Neural crest cell (in vitro differentiated cells): ENCODE data around the gene KLHL33. TPM values are rescaled to one million over a fixed set of nuclear protein-coding genes. Genes with fewer than 3 reads are reported as not detected.
A peak's percentile ranks its signal among the peaks of the same experiment; 100 is the strongest.

Experiments
- DNase-seq: peaks from one replicate; pipeline ENCODE4 v3.0.0; 2021; ENCODE audit warnings: low read depth, mixed read lengths, low spot score
- H3K27ac Mint-ChIP-seq: one replicate; pipeline ENCODE4 v1.8.0; 2021; ENCODE audit warnings: mild to moderate bottlenecking, mixed read lengths; ENCODE audit not compliant: unreplicated experiment
- H3K27me3 Mint-ChIP-seq: 2 replicates; pipeline ENCODE4 v1.8.0; 2021; ENCODE audit warnings: low read depth, mild to moderate bottlenecking, mixed read lengths
- H3K36me3 Mint-ChIP-seq: 2 replicates; pipeline ENCODE4 v1.8.0; 2021; ENCODE audit warnings: low read depth, mild to moderate bottlenecking, mixed read lengths
- H3K4me1 Mint-ChIP-seq: 2 replicates; pipeline ENCODE4 v1.8.0; 2021; ENCODE audit warnings: mixed read lengths
- H3K4me3 Mint-ChIP-seq: one replicate; pipeline ENCODE4 v1.8.0; 2021; ENCODE audit warnings: mild to moderate bottlenecking, mixed read lengths
- H3K9me3 Mint-ChIP-seq: 2 replicates; pipeline ENCODE4 v1.8.0; 2021; ENCODE audit warnings: mixed read lengths
- total RNA-seq: library from RNA; stranded (reverse); gene quantifications from 2 replicates; pipeline ENCODE4 v1.2.1, GENCODE V29; 2021
- TF ChIP-seq, protein P1 (sequence below): fragments of 200-600 bp; sonication (generic); conservative IDR thresholded peaks from 2 replicates; pipeline ENCODE4 v1.5.0; 2021; ENCODE audit warnings: antibody characterized with exemption, mild to moderate bottlenecking

Gene KLHL33
- total RNA-seq, 1 donor from 2014 or later: 0.07 TPM

DNA sequence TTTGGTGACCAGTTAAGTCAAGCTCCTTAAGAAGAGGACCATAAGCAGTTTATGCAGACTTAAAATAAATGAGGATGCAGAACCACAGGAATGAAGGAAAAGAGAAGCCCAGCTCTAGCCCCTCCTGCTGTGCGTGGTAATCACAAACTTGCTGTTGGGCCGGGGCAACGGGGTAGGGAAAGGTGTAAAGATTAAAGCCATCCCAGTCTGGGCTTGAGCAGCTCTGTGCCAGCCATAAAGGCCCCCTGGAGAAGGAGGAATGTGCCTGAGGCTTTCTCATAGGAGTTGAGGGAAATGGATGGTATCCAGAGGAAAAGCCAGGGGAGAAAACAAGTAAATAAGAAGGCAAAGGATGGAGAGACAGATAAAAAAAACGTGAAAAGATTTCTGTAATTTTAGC lies 47.8 kb downstream of the KLHL33 start:
- Mint-ChIP-seq H3K36me3 (peaks cover 4% of the 10 kb centered on the region), H3K4me1 (no peaks in the 10 kb centered on the region), H3K4me3 (no peak overlapping the region), H3K27me3 (no peaks in the 10 kb centered on the region), H3K9me3 (no peaks in the 10 kb centered on the region), H3K27ac (no peak overlapping the region)
- TF ChIP-seq, protein P1, sequence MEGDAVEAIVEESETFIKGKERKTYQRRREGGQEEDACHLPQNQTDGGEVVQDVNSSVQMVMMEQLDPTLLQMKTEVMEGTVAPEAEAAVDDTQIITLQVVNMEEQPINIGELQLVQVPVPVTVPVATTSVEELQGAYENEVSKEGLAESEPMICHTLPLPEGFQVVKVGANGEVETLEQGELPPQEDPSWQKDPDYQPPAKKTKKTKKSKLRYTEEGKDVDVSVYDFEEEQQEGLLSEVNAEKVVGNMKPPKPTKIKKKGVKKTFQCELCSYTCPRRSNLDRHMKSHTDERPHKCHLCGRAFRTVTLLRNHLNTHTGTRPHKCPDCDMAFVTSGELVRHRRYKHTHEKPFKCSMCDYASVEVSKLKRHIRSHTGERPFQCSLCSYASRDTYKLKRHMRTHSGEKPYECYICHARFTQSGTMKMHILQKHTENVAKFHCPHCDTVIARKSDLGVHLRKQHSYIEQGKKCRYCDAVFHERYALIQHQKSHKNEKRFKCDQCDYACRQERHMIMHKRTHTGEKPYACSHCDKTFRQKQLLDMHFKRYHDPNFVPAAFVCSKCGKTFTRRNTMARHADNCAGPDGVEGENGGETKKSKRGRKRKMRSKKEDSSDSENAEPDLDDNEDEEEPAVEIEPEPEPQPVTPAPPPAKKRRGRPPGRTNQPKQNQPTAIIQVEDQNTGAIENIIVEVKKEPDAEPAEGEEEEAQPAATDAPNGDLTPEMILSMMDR: no peak
- no peak for DNase-seq

GRCh38 chr14:20387576-20387975 lies 48.4 kb downstream of the KLHL33 start:
- H3K9me3 Mint-ChIP-seq: no peaks in the 10 kb centered on the region
- no peak overlapping the region for H3K4me3 Mint-ChIP-seq
- TF ChIP-seq, protein P1: no peak
- H3K4me1 Mint-ChIP-seq: no peaks in the 10 kb centered on the region
- H3K36me3 Mint-ChIP-seq: peaks cover 4% of the 10 kb centered on the region
- no peak overlapping the region for H3K27ac Mint-ChIP-seq
- H3K27me3 Mint-ChIP-seq: no peaks in the 10 kb centered on the region
- no peak for DNase-seq

GRCh38 chr14:20386276-20386855 lies 49.6 kb downstream of the KLHL33 start:
- no peaks in the 10 kb centered on the region for H3K9me3 Mint-ChIP-seq
- H3K27me3 Mint-ChIP-seq: no peaks in the 10 kb centered on the region
- no peak for DNase-seq
- TF ChIP-seq, protein P1: no peak
- no peaks in the 10 kb centered on the region for H3K4me1 Mint-ChIP-seq
- H3K36me3 Mint-ChIP-seq: peaks cover 4% of the 10 kb centered on the region
- H3K4me3 Mint-ChIP-seq: no peak overlapping the region
- no peak overlapping the region for H3K27ac Mint-ChIP-seq

- H3K4me1 Mint-ChIP-seq: no peaks in the 10 kb centered on the region
- H3K36me3 Mint-ChIP-seq: peaks cover 4% of the 10 kb centered on the region
- H3K27me3 Mint-ChIP-seq: no peaks in the 10 kb centered on the region
- no peak overlapping the region for H3K27ac Mint-ChIP-seq
- TF ChIP-seq, protein P1: no peak
- DNase-seq: no peak
- H3K4me3 Mint-ChIP-seq: no peak overlapping the region
- no peaks in the 10 kb centered on the region for H3K9me3 Mint-ChIP-seq
Observed at GRCh38 chr14:20384886-20385285, 51.1 kb downstream of the KLHL33 start.

DNA sequence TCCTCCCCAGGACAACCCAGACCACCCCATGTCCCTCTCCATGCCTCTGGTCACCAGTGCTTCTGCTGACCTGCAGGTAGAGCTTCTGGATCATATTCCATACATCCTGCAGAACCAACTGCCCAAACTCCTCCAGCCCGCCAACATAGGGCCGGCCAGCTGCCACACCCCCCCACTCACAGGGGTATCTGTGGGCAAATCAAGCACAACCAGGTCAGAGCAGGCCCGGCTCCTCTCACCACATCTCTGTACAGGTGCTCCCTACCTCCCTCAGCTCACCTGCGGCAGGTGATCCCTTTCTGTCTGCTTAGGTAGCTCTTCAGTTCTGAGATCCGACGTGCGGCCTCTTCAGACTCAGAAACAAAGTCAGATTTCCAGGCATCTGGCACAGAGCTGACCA lies 51.6 kb downstream of the KLHL33 start:
- Mint-ChIP-seq H3K36me3 (no peaks in the 10 kb centered on the region), H3K9me3 (no peaks in the 10 kb centered on the region), H3K4me1 (no peaks in the 10 kb centered on the region), H3K27me3 (no peaks in the 10 kb centered on the region), H3K4me3 (no peak overlapping the region), H3K27ac (peak overlapping the region; percentile 6)
- DNase-seq: no peak
- TF ChIP-seq, protein P1: no peak
